Endothelial cell of umbilical vein (primary cell): ENCODE results near the gene TIMM10.

Source experiments
- EZH2 ChIP-seq: IDR thresholded peaks from 2 replicates; pipeline ENCODE4 v1.6.1; 2012; ENCODE audit warnings: borderline replicate concordance, low read depth, mild to moderate bottlenecking, moderate library complexity, low read length, inconsistent platforms; ENCODE audit not compliant: severe bottlenecking
- FOS ChIP-seq: IDR thresholded peaks from 2 replicates; pipeline ENCODE4 v1.6.1; 2011; ENCODE audit warnings: mild to moderate bottlenecking, low read length, moderate library complexity, borderline replicate concordance; ENCODE audit not compliant: insufficient read depth
- GATA2 ChIP-seq: IDR thresholded peaks from 2 replicates; pipeline ENCODE4 v1.7.0; 2011; ENCODE audit warnings: low read depth, mild to moderate bottlenecking, moderate library complexity, mixed read lengths, low read length; ENCODE audit not compliant: insufficient read length, insufficient read depth
- JUN ChIP-seq: IDR thresholded peaks from 2 replicates; pipeline ENCODE4 v1.6.1; 2011; ENCODE audit warnings: borderline replicate concordance, low read depth; ENCODE audit not compliant: insufficient read length, insufficient read depth
- MYC ChIP-seq: IDR thresholded peaks from one replicate; pipeline ENCODE4 v1.6.1; 2011; ENCODE audit warnings: mild to moderate bottlenecking, low read depth, low read length
- POLR2A ChIP-seq: IDR thresholded peaks from 2 replicates; pipeline ENCODE4 v1.6.1; 2012; ENCODE audit warnings: low read depth, mild to moderate bottlenecking, control low read depth, low read length
- POLR2AphosphoS5 ChIP-seq: IDR thresholded peaks from 2 replicates; pipeline ENCODE4 v1.6.1; 2012; ENCODE audit warnings: low read depth, mild to moderate bottlenecking, control low read depth, low read length, moderate library complexity; ENCODE audit not compliant: insufficient read depth
- TF ChIP-seq, protein P1 (sequence below), 2 donors: IDR thresholded peaks; 1 replicate in 1 of 2; 2 replicates in 1 of 2; pipeline ENCODE4 v1.5.1; 2011; ENCODE audit warnings: low read length in 2 of 2, mild to moderate bottlenecking in 2 of 2, moderate library complexity in 2 of 2, control low read depth in 1 of 2, inconsistent platforms in 1 of 2, low read depth in 1 of 2; ENCODE audit not compliant: insufficient read depth in 1 of 2; ENCODE audit errors: extremely low read depth in 1 of 2
- TF ChIP-seq, protein P2 (sequence below): IDR thresholded peaks from 2 replicates; pipeline ENCODE4 v1.6.1; 2011; ENCODE audit not compliant: insufficient read depth, insufficient read length

DNA sequence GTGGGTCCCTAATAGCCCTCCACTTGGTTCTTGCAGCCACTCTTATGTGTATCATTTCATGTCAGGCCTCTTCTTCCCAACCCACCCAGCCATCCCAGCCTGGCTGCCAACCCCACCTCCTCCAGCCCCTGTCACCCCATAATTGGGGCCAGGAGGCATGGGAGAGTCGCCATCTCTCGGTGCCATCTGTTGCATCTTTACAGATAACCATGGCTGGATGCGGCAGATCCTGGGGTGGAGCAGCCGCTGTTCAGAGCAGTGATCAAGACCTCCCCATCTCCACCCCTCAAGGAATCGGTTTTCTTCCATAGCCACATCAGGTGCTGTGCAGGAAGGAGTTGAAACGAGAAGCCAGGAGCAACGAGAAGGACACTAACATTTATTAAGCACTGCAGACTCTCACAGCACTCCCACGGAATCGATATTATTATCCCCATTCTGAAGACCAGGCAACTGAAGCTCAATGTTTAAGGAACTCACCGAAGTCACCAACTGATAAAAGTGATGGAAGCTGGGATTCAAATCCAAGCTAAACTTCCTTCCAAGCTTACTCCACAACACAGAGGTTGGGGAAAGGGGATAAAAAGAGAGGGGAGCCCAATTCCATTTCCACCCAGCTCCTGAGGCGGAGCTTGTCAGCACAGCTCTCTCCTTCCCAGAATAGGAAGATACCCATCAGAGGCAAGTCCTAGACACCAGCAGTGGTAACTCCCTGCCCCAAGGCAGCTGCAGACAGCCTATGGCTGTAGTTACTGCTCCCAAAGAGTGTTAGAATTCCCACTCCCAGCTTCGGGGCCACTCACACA is 17.7 kb downstream of the TIMM10 start:
- no peak for TF ChIP-seq EZH2
- TF ChIP-seq MYC = no peak
- TF ChIP-seq, protein P1, sequence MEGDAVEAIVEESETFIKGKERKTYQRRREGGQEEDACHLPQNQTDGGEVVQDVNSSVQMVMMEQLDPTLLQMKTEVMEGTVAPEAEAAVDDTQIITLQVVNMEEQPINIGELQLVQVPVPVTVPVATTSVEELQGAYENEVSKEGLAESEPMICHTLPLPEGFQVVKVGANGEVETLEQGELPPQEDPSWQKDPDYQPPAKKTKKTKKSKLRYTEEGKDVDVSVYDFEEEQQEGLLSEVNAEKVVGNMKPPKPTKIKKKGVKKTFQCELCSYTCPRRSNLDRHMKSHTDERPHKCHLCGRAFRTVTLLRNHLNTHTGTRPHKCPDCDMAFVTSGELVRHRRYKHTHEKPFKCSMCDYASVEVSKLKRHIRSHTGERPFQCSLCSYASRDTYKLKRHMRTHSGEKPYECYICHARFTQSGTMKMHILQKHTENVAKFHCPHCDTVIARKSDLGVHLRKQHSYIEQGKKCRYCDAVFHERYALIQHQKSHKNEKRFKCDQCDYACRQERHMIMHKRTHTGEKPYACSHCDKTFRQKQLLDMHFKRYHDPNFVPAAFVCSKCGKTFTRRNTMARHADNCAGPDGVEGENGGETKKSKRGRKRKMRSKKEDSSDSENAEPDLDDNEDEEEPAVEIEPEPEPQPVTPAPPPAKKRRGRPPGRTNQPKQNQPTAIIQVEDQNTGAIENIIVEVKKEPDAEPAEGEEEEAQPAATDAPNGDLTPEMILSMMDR (IDR thresholded peaks at IDR 0.05; ENCODE audit: extremely low read depth in 1 of 2, insufficient read depth in 1 of 2, low read depth in 1 of 2, low read length in 2 of 2) = no peak
- no peak for TF ChIP-seq POLR2A
- TF ChIP-seq POLR2AphosphoS5 = no peak
- TF ChIP-seq JUN = no peak
- TF ChIP-seq, protein P2, sequence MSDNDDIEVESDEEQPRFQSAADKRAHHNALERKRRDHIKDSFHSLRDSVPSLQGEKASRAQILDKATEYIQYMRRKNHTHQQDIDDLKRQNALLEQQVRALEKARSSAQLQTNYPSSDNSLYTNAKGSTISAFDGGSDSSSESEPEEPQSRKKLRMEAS = no peak
- TF ChIP-seq GATA2 = no peak
- no peak for TF ChIP-seq FOS
